ENCODE measurements around the gene RPL36. TPM values are rescaled to one million over a fixed set of nuclear protein-coding genes. Genes with fewer than 3 reads are reported as not detected.

The RPL36 gene
- total and polyA plus RNA-seq, 9 of the 15 experiments (the other 6 are each of a cell fraction or from before 2014, with no cell fraction given): 350 to 3,412 (median 1,507) TPM

DNA sequence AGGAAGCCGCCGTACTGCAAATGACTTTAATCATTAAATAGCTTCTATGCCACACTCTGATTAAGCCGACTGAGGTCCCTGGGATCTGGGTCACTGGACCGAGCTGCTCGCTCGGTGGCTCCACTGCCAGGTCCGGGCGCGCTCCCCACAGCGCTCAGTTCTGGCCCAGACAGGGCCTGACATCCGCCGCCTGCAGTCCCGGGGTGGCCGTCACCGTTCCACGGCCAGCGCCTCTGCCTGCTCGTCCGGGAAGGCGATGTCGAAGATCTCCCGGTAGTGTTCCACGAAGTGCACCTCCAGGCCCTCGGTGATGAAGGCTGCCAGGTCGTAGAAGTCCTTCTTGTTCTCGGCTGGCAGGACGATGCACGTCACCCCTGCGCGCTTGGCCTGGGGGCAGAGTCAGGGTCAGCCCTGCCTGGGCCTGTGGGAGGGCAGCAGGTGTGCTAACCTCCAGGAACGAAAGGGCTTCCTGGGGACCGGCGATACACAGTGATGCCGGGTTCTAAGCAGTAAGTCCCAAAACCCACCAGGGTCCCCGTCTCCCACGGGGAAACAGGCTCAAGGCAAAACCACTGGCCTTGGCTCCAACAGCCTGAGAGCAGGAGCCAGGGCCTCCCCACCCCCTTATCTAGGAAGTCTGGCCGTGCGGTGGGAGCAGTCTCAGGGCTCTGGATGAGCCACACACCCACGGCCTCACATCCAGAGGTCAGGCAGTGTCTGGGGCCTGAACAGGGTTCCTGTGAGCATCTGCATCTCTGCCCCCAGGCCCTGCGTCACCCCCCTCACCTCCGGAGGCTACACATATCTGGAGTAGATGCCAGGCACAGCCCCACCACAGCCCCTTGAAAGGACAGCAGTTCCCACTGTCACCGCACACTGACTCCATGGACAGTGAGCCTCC, 2.0 kb downstream of the RPL36 start (continued):
- TF ChIP-seq NRF1 (conservative IDR thresholded peaks at IDR 0.05 in 1 of 2, IDR thresholded peaks at IDR 0.05 in 1 of 2): peak in 1 of 2 experiments; percentile 37; a peak in 1 of 4 replicates
- peak; percentile 85 for TF ChIP-seq CCNT2 (IDR thresholded peaks at IDR 0.05; ENCODE audit: borderline replicate concordance, extremely low read depth, insufficient read length, low read depth, low read length)
- peak; percentile 93 for TF ChIP-seq FIP1L1 (IDR thresholded peaks at IDR 0.05; ENCODE audit: low read depth, low read length, poor library complexity, severe bottlenecking)
- TF ChIP-seq ZBTB7A (IDR thresholded peaks at IDR 0.05; ENCODE audit: borderline replicate concordance, control insufficient read depth, low read depth, low read length): 0 out of 2 replicates have a peak, but pooled peaks have one; percentile 17
- no peak for TF ChIP-seq MYC (IDR thresholded peaks at IDR 0.05; ENCODE audit: low read depth, low read length)
- peak; percentile 69; the same call in 1 of the 2 replicates for TF ChIP-seq MYC (CRISPR knock-in tag; IDR thresholded peaks at IDR 0.05; ENCODE audit: borderline replicate concordance, low read depth)
- no peak for TF ChIP-seq POLR3A (IDR thresholded peaks at IDR 0.05; ENCODE audit: borderline replicate concordance, extremely low read depth, insufficient read depth, insufficient read length)
- peak; percentile 83 for TF ChIP-seq POLR2G (IDR thresholded peaks at IDR 0.05; ENCODE audit: low read depth, low read length)
- TF ChIP-seq SMAD4 (CRISPR knock-in tag; conservative IDR thresholded peaks at IDR 0.05): 0 out of 2 replicates have a peak, but pooled peaks have one; percentile 26
- peak; percentile 44; the same call in 1 of the 2 replicates for TF ChIP-seq ARID4B (CRISPR knock-in tag; IDR thresholded peaks at IDR 0.05)
- TF ChIP-seq HDAC3 (IDR thresholded peaks at IDR 0.05; ENCODE audit: borderline replicate concordance, partially characterized antibody): no peak
- peak; percentile 89 for TF ChIP-seq RBFOX2 (IDR thresholded peaks at IDR 0.05; ENCODE audit: low read depth, low read length)
- no peak for TF ChIP-seq TAF1 (IDR thresholded peaks at IDR 0.05; ENCODE audit: control insufficient read depth, extremely low read depth, insufficient read depth, low read length, severe bottlenecking)
- TF ChIP-seq, protein P1, sequence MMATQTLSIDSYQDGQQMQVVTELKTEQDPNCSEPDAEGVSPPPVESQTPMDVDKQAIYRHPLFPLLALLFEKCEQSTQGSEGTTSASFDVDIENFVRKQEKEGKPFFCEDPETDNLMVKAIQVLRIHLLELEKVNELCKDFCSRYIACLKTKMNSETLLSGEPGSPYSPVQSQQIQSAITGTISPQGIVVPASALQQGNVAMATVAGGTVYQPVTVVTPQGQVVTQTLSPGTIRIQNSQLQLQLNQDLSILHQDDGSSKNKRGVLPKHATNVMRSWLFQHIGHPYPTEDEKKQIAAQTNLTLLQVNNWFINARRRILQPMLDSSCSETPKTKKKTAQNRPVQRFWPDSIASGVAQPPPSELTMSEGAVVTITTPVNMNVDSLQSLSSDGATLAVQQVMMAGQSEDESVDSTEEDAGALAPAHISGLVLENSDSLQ (IDR thresholded peaks at IDR 0.05): 0 out of 2 replicates have a peak, but pooled peaks have one; percentile 4
- peak; percentile 53 for TF ChIP-seq EGR1 (conservative IDR thresholded peaks at IDR 0.05)
- TF ChIP-seq CBFA2T3 (IDR thresholded peaks at IDR 0.05): peak; percentile 15; the same call in 1 of the 2 replicates
- peak; percentile 84 for TF ChIP-seq POLR2A (conservative IDR thresholded peaks at IDR 0.05)
- no peak for TF ChIP-seq ZNF239 (CRISPR knock-in tag; IDR thresholded peaks at IDR 0.05)
- no peak for TF ChIP-seq HEY1 (CRISPR knock-in tag; IDR thresholded peaks at IDR 0.05; ENCODE audit: borderline replicate concordance)
- peak; percentile 73 for TF ChIP-seq HMGN3 (IDR thresholded peaks at IDR 0.05; ENCODE audit: borderline replicate concordance, extremely low read depth, insufficient read length, low read depth, low read length)
- peak; percentile 48 for TF ChIP-seq TAF15 (IDR thresholded peaks at IDR 0.05; ENCODE audit: low read depth, low read length)
- no peak; the same call in none of the 2 replicates for TF ChIP-seq LCOR (CRISPR knock-in tag; IDR thresholded peaks at IDR 0.05)

Measured in K562 (cell line).